GM23338 (cell line): Measurements from ENCODE around the gene CD164. TPM values are rescaled to one million over a fixed set of nuclear protein-coding genes. Genes with fewer than 3 reads are reported as not detected.

Experiments used
- ATAC-seq: fragments of 200-7000 bp; cut with Tn5 transposase; 3 replicates; pipeline ENCODE4 v1.9.1; 2020
- DNase-seq: peaks from one replicate; pipeline ENCODE4 v3.0.0-alpha.2; 2015; ENCODE audit warnings: low spot score
- H2AFZ ChIP-seq: fragments of 200-600 bp; sonication (generic); 2 replicates; pipeline ENCODE4 v1.8.0; 2016; ENCODE audit warnings: antibody characterized with exemption, mild to moderate bottlenecking, moderate library complexity
- H3F3A ChIP-seq: fragments of 200-600 bp; sonication (generic); replicated peaks from 2 replicates; pipeline ENCODE4 v1.8.0; 2017; ENCODE audit warnings: antibody characterized with exemption, mixed run types, low read depth
- H3K27ac ChIP-seq: fragments of 200-600 bp; sonication (generic); 2 replicates; pipeline ENCODE4 v1.6.1; 2016; ENCODE audit warnings: low read depth
- H3K27me3 ChIP-seq: fragments of 200-600 bp; sonication (generic); 2 replicates; pipeline ENCODE4 v1.8.0; 2016; ENCODE audit warnings: mild to moderate bottlenecking, mixed run types, moderate library complexity; ENCODE audit not compliant: insufficient read depth
- H3K36me3 ChIP-seq: fragments of 200-600 bp; sonication (generic); 2 replicates; pipeline ENCODE4 v1.8.0; 2016; ENCODE audit warnings: mild to moderate bottlenecking; ENCODE audit not compliant: insufficient read depth
- H3K4me1 ChIP-seq: fragments of 200-600 bp; sonication (generic); 2 replicates; pipeline ENCODE4 v1.8.0; 2016; ENCODE audit warnings: mild to moderate bottlenecking, moderate library complexity; ENCODE audit not compliant: insufficient read depth
- H3K4me2 ChIP-seq: fragments of 200-600 bp; sonication (generic); 2 replicates; pipeline ENCODE4 v1.7.1; 2017; ENCODE audit warnings: mixed run types
- H3K4me3 ChIP-seq: fragments of 200-600 bp; sonication (generic); 2 replicates; pipeline ENCODE4 v1.6.1; 2016; ENCODE audit warnings: mixed run types
- H3K79me2 ChIP-seq: fragments of 200-600 bp; sonication (generic); replicated peaks from 2 replicates; pipeline ENCODE4 v1.8.0; 2017; ENCODE audit warnings: mild to moderate bottlenecking; ENCODE audit not compliant: insufficient read depth
- H3K9me2 ChIP-seq: fragments of 200-600 bp; sonication (generic); 2 replicates; pipeline ENCODE4 v1.8.0; 2017; ENCODE audit not compliant: insufficient read depth
- H4K20me1 ChIP-seq: fragments of 200-600 bp; sonication (generic); replicated peaks from 2 replicates; pipeline ENCODE4 v1.8.0; 2017; ENCODE audit warnings: mild to moderate bottlenecking; ENCODE audit not compliant: insufficient read depth
- H3K27ac Mint-ChIP-seq: 2 replicates; pipeline ENCODE4 v1.8.0; 2020; ENCODE audit warnings: inconsistent platforms, mild to moderate bottlenecking, moderate library complexity, mixed read lengths
- H3K27me3 Mint-ChIP-seq: 3 replicates; pipeline ENCODE4 v1.8.0; 2022; ENCODE audit warnings: low read depth, mild to moderate bottlenecking, moderate library complexity, mixed read lengths, inconsistent platforms; ENCODE audit not compliant: insufficient read depth, poor library complexity
- H3K36me3 Mint-ChIP-seq: 3 replicates; pipeline ENCODE4 v1.8.0; 2021; ENCODE audit warnings: low read depth, mild to moderate bottlenecking, inconsistent platforms, moderate library complexity, mixed read lengths
- H3K4me1 Mint-ChIP-seq: 3 replicates; pipeline ENCODE4 v1.8.0; 2020; ENCODE audit warnings: mild to moderate bottlenecking, inconsistent platforms, mixed read lengths
- H3K4me3 Mint-ChIP-seq: 3 replicates; pipeline ENCODE4 v1.8.0; 2021; ENCODE audit warnings: moderate library complexity, mild to moderate bottlenecking, inconsistent platforms, mixed read lengths
- H3K9me3 Mint-ChIP-seq: 3 replicates; pipeline ENCODE4 v1.8.0; 2020; ENCODE audit warnings: moderate library complexity, mild to moderate bottlenecking, inconsistent platforms, mixed read lengths
- CREB1 ChIP-seq: fragments of 250-450 bp; sonication (Bioruptor Pico); IDR thresholded peaks from 2 replicates; pipeline ENCODE4 v1.5.0; 2020; ENCODE audit warnings: low read depth, mild to moderate bottlenecking, moderate library complexity
- CTCF ChIP-seq, 2 experiments: fragments of 200-600 bp in 1 of 2; sonication (generic) in 1 of 2; conservative IDR thresholded peaks; 2 replicates each; pipeline versions ENCODE4 v1.5.1 to v1.6.1; 2016 to 2017; ENCODE audit warnings: antibody characterized with exemption in 2 of 2, low read depth in 2 of 2, mild to moderate bottlenecking in 2 of 2, moderate library complexity in 1 of 2
- EZH2 ChIP-seq: fragments of 200-600 bp; sonication (generic); IDR thresholded peaks from one replicate; pipeline ENCODE4 v1.8.0; 2017; ENCODE audit warnings: antibody characterized with exemption, mild to moderate bottlenecking, low read depth; ENCODE audit not compliant: unreplicated experiment
- EZH2phosphoT487 ChIP-seq: fragments of 200-600 bp; sonication (generic); IDR thresholded peaks from one replicate; pipeline ENCODE4 v1.8.1; 2018; ENCODE audit warnings: antibody characterized with exemption; ENCODE audit not compliant: unreplicated experiment
- NANOG ChIP-seq: IDR thresholded peaks from 2 replicates; pipeline ENCODE4 v1.6.1; 2016; ENCODE audit warnings: antibody characterized with exemption, borderline replicate concordance
- POLR2AphosphoS5 ChIP-seq: IDR thresholded peaks from 2 replicates; pipeline ENCODE4 v1.6.1; 2016; ENCODE audit warnings: antibody characterized with exemption, low read depth
- ZNF114 ChIP-seq: fragments of 250-450 bp; sonication (Bioruptor Pico); IDR thresholded peaks from 2 replicates; pipeline ENCODE4 v1.5.0; 2020; ENCODE audit warnings: mild to moderate bottlenecking, moderate library complexity
- polyA plus RNA-seq: library from polyadenylated mRNA; unstranded; fragments of >200 nt; fragmentation: Nextera tagmentation; extraction: Ambion mirVana; gene quantifications from 2 replicates; pipeline ENCODE4 v1.2.1, GENCODE V29; 2016
- total RNA-seq: library from RNA; depleted of rRNA; stranded (reverse); fragments of >200 nt; shearing (Covaris generic); gene quantifications from 2 replicates; pipeline ENCODE4 v1.2.3, GENCODE V29; 2014
- TF ChIP-seq, protein P1 (sequence below): IDR thresholded peaks from one replicate; pipeline ENCODE4 v1.6.1; 2018; ENCODE audit warnings: antibody characterized with exemption; ENCODE audit not compliant: unreplicated experiment

The CD164 gene
- total and polyA plus RNA-seq, 2 experiments from 2014 or later, result 81.0 to 83.8 TPM

DNA sequence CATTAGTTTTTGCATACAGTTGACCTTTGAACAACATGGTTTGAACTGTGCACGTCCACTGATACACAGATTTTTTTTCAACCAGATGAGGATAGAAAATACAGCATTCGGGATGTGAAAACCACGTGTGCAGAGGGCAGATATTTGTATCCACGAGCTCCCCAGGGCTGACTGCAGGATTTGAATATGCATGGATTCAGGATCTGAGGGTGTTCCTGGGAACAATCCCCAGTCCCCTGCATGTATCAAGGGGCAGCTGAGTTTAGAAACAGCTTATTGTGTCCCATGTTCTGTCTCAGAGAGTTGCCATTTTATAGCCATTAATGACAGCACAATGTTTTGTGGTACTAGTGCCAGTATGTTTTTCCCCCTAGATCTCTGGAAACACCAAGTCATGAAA, 53.6 kb downstream of the CD164 start:
- Histone ChIP-seq H3K4me3 (no peak overlapping the region), H3K4me2 (no peak overlapping the region), H2AFZ (no peak overlapping the region), H3K27ac (no peak overlapping the region), H3K9me2 (no peaks in the 10 kb centered on the region), H3K27me3 (no peaks in the 10 kb centered on the region), H3K36me3 (no peaks in the 10 kb centered on the region), H3F3A (no peaks in the 10 kb centered on the region), H4K20me1 (no peaks in the 10 kb centered on the region), H3K79me2 (no peaks in the 10 kb centered on the region), H3K4me1 (no peaks in the 10 kb centered on the region)
- Mint-ChIP-seq H3K27ac (no peak overlapping the region), H3K9me3 (no peaks in the 10 kb centered on the region; the same call in 2 of the 3 replicates), H3K4me1 (peaks cover 6% of the 10 kb centered on the region), H3K36me3 (no peaks in the 10 kb centered on the region), H3K27me3 (peaks cover 2% of the 10 kb centered on the region), H3K4me3 (no peak overlapping the region)
- DNase-seq, result no peak
- TF ChIP-seq CREB1 (no peak), POLR2AphosphoS5 (no peak)
- TF ChIP-seq, protein P1, sequence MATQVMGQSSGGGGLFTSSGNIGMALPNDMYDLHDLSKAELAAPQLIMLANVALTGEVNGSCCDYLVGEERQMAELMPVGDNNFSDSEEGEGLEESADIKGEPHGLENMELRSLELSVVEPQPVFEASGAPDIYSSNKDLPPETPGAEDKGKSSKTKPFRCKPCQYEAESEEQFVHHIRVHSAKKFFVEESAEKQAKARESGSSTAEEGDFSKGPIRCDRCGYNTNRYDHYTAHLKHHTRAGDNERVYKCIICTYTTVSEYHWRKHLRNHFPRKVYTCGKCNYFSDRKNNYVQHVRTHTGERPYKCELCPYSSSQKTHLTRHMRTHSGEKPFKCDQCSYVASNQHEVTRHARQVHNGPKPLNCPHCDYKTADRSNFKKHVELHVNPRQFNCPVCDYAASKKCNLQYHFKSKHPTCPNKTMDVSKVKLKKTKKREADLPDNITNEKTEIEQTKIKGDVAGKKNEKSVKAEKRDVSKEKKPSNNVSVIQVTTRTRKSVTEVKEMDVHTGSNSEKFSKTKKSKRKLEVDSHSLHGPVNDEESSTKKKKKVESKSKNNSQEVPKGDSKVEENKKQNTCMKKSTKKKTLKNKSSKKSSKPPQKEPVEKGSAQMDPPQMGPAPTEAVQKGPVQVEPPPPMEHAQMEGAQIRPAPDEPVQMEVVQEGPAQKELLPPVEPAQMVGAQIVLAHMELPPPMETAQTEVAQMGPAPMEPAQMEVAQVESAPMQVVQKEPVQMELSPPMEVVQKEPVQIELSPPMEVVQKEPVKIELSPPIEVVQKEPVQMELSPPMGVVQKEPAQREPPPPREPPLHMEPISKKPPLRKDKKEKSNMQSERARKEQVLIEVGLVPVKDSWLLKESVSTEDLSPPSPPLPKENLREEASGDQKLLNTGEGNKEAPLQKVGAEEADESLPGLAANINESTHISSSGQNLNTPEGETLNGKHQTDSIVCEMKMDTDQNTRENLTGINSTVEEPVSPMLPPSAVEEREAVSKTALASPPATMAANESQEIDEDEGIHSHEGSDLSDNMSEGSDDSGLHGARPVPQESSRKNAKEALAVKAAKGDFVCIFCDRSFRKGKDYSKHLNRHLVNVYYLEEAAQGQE, result no peak
- peak; percentile 34; the same call in 2 of the 3 replicates for ATAC-seq

DNA sequence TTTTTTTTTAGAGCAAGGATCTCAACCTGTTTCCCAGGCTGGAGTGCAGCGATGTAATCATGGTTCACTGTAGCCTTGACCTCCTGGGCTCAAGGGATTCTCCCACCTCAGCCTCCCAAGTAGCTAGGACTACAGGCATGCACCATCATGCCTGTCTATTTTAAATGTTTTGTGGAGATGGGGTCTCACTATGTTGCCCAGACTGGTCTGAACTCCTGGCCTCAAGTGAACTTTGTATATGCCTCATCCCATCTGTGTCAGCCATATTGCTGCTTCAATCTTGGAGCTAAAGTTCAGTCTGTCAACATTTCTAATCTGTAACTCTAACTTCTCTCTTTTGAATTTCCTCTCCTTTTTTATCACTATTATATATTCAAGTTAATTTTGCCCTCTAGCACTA, 54.3 kb downstream of the CD164 start:
- no peak overlapping the region for H3K27ac Mint-ChIP-seq
- Histone ChIP-seq H3K36me3 (no peaks in the 10 kb centered on the region), H3K4me2 (no peak overlapping the region), H3K9me2 (no peaks in the 10 kb centered on the region), H4K20me1 (no peaks in the 10 kb centered on the region), H3K4me1 (no peaks in the 10 kb centered on the region; the same call in 1 of the 2 replicates), H3K79me2 (no peaks in the 10 kb centered on the region), H3K27me3 (no peaks in the 10 kb centered on the region), H3F3A (no peaks in the 10 kb centered on the region), H2AFZ (no peak overlapping the region), H3K4me3 (no peak overlapping the region), H3K27ac (no peak overlapping the region)
- peaks cover 2% of the 10 kb centered on the region for H3K27me3 Mint-ChIP-seq
- no peaks in the 10 kb centered on the region for H3K9me3 Mint-ChIP-seq
- no peak for ATAC-seq
- DNase-seq, result no peak
- H3K4me3 Mint-ChIP-seq, result no peak overlapping the region
- peaks cover 6% of the 10 kb centered on the region for H3K4me1 Mint-ChIP-seq
- no peaks in the 10 kb centered on the region for H3K36me3 Mint-ChIP-seq
- no peak for TF ChIP-seq CTCF (conservative IDR thresholded peaks at IDR 0.05; ENCODE audit: low read depth in 2 of 2)
- no peak for TF ChIP-seq ZNF114 (CRISPR knock-in tag)
- TF ChIP-seq, protein P1, result no peak
- TF ChIP-seq NANOG, result no peak
- TF ChIP-seq EZH2, result no peak
- no peak for TF ChIP-seq EZH2phosphoT487
